ENCODE measurements around the gene ACAA1. TPM values are rescaled to one million over a fixed set of nuclear protein-coding genes. Genes with fewer than 3 reads are reported as not detected.
A peak's percentile ranks its signal among the peaks of the same experiment; 100 is the strongest.

The ACAA1 gene
- total and polyA plus RNA-seq, 2 of the 13 experiments (the other 11 are each of a cell fraction or from before 2014, with no cell fraction given), result 60.8 to 188 TPM

DNA sequence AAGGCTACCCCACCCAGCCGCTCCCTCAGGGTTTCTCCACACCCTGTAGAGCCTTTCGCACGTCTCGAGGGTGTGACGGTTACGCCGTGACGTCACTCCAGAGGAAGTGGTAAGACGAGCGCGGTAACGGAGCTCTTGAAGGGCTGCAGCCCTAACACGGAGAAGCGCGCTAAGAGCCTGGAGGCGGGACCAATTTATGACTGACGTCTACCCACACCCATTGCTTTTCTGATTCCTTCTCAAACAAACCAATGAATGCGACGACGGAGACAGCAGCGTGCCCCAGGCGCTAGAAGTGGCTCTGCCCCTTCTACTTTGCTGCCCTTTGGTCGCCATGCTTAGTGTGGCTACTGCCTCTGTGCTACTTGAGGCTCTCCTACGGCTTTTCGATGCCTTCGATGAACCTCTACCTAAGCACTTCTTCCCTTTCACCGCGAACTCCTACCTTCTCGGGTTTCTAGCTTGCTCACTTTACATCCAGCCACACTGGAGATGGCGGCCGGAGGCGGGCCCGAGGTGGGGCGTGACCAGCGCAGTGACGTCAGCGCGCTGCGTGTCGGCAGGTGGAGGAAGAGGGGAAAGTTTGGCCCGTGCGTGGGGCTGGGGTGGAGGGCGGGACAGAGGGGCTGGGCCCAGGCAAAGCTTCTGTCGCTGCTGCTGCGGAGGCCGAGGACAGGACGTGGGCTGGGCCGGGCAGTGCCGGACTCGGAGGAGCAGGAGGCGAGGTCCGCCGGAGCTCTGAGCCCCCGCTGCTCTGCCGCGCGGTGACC is 28.2 kb upstream of the ACAA1 start, which contains the start of gene OXSR1 (continued):
- TF ChIP-seq ZNF747 (CRISPR knock-in tag; IDR thresholded peaks at IDR 0.05; ENCODE audit: borderline replicate concordance), result 0 out of 2 replicates have a peak, but pooled peaks have one; percentile 60
- TF ChIP-seq ZNF446 (CRISPR knock-in tag; IDR thresholded peaks at IDR 0.05), result peak; percentile 32; the same call in 1 of the 2 replicates
- no peak for TF ChIP-seq MATR3 (CRISPR knock-in tag; IDR thresholded peaks at IDR 0.05)
- TF ChIP-seq, protein P1, sequence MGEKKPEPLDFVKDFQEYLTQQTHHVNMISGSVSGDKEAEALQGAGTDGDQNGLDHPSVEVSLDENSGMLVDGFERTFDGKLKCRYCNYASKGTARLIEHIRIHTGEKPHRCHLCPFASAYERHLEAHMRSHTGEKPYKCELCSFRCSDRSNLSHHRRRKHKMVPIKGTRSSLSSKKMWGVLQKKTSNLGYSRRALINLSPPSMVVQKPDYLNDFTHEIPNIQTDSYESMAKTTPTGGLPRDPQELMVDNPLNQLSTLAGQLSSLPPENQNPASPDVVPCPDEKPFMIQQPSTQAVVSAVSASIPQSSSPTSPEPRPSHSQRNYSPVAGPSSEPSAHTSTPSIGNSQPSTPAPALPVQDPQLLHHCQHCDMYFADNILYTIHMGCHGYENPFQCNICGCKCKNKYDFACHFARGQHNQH (CRISPR knock-in tag; IDR thresholded peaks at IDR 0.05), result peak; percentile 27; the same call in 1 of the 2 replicates
- TF ChIP-seq, protein P2, sequence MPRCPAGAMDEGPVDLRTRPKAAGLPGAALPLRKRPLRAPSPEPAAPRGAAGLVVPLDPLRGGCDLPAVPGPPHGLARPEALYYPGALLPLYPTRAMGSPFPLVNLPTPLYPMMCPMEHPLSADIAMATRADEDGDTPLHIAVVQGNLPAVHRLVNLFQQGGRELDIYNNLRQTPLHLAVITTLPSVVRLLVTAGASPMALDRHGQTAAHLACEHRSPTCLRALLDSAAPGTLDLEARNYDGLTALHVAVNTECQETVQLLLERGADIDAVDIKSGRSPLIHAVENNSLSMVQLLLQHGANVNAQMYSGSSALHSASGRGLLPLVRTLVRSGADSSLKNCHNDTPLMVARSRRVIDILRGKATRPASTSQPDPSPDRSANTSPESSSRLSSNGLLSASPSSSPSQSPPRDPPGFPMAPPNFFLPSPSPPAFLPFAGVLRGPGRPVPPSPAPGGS (CRISPR knock-in tag; IDR thresholded peaks at IDR 0.05), result 0 out of 2 replicates have a peak, but pooled peaks have one; percentile 15
- TF ChIP-seq ZNF589 (CRISPR knock-in tag; conservative IDR thresholded peaks at IDR 0.05), result no peak
- 0 out of 2 replicates have a peak, but pooled peaks have one; percentile 49 for TF ChIP-seq ZNF563 (CRISPR knock-in tag; IDR thresholded peaks at IDR 0.05)
- TF ChIP-seq, protein P3, sequence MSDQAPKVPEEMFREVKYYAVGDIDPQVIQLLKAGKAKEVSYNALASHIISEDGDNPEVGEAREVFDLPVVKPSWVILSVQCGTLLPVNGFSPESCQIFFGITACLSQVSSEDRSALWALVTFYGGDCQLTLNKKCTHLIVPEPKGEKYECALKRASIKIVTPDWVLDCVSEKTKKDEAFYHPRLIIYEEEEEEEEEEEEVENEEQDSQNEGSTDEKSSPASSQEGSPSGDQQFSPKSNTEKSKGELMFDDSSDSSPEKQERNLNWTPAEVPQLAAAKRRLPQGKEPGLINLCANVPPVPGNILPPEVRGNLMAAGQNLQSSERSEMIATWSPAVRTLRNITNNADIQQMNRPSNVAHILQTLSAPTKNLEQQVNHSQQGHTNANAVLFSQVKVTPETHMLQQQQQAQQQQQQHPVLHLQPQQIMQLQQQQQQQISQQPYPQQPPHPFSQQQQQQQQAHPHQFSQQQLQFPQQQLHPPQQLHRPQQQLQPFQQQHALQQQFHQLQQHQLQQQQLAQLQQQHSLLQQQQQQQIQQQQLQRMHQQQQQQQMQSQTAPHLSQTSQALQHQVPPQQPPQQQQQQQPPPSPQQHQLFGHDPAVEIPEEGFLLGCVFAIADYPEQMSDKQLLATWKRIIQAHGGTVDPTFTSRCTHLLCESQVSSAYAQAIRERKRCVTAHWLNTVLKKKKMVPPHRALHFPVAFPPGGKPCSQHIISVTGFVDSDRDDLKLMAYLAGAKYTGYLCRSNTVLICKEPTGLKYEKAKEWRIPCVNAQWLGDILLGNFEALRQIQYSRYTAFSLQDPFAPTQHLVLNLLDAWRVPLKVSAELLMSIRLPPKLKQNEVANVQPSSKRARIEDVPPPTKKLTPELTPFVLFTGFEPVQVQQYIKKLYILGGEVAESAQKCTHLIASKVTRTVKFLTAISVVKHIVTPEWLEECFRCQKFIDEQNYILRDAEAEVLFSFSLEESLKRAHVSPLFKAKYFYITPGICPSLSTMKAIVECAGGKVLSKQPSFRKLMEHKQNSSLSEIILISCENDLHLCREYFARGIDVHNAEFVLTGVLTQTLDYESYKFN (CRISPR knock-in tag; conservative IDR thresholded peaks at IDR 0.05), result peak; percentile 56
- TF ChIP-seq, protein P4, sequence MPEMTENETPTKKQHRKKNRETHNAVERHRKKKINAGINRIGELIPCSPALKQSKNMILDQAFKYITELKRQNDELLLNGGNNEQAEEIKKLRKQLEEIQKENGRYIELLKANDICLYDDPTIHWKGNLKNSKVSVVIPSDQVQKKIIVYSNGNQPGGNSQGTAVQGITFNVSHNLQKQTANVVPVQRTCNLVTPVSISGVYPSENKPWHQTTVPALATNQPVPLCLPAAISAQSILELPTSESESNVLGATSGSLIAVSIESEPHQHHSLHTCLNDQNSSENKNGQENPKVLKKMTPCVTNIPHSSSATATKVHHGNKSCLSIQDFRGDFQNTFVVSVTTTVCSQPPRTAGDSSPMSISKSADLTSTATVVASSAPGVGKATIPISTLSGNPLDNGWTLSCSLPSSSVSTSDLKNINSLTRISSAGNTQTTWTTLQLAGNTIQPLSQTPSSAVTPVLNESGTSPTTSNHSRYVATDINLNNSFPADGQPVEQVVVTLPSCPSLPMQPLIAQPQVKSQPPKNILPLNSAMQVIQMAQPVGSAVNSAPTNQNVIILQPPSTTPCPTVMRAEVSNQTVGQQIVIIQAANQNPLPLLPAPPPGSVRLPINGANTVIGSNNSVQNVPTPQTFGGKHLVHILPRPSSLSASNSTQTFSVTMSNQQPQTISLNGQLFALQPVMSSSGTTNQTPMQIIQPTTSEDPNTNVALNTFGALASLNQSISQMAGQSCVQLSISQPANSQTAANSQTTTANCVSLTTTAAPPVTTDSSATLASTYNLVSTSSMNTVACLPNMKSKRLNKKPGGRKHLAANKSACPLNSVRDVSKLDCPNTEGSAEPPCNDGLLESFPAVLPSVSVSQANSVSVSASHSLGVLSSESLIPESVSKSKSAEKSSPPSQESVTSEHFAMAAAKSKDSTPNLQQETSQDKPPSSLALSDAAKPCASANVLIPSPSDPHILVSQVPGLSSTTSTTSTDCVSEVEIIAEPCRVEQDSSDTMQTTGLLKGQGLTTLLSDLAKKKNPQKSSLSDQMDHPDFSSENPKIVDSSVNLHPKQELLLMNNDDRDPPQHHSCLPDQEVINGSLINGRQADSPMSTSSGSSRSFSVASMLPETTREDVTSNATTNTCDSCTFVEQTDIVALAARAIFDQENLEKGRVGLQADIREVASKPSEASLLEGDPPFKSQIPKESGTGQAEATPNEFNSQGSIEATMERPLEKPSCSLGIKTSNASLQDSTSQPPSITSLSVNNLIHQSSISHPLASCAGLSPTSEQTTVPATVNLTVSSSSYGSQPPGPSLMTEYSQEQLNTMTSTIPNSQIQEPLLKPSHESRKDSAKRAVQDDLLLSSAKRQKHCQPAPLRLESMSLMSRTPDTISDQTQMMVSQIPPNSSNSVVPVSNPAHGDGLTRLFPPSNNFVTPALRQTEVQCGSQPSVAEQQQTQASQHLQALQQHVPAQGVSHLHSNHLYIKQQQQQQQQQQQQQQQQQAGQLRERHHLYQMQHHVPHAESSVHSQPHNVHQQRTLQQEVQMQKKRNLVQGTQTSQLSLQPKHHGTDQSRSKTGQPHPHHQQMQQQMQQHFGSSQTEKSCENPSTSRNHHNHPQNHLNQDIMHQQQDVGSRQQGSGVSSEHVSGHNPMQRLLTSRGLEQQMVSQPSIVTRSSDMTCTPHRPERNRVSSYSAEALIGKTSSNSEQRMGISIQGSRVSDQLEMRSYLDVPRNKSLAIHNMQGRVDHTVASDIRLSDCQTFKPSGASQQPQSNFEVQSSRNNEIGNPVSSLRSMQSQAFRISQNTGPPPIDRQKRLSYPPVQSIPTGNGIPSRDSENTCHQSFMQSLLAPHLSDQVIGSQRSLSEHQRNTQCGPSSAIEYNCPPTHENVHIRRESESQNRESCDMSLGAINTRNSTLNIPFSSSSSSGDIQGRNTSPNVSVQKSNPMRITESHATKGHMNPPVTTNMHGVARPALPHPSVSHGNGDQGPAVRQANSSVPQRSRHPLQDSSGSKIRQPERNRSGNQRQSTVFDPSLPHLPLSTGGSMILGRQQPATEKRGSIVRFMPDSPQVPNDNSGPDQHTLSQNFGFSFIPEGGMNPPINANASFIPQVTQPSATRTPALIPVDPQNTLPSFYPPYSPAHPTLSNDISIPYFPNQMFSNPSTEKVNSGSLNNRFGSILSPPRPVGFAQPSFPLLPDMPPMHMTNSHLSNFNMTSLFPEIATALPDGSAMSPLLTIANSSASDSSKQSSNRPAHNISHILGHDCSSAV (CRISPR knock-in tag; IDR thresholded peaks at IDR 0.05; ENCODE audit: borderline replicate concordance), result no peak
- TF ChIP-seq SALL1 (CRISPR knock-in tag; IDR thresholded peaks at IDR 0.05), result peak; percentile 78
- TF ChIP-seq ATF1 (CRISPR knock-in tag; IDR thresholded peaks at IDR 0.05), result peak; percentile 98
- no peak; the same call in 1 of the 2 replicates for TF ChIP-seq ZNF33B (CRISPR knock-in tag; IDR thresholded peaks at IDR 0.05)
- TF ChIP-seq ZFX (CRISPR knock-in tag; IDR thresholded peaks at IDR 0.05; ENCODE audit: low read depth), result peak; percentile 88
- peak; percentile 80; the same call in 1 of the 2 replicates for TF ChIP-seq ZSCAN21 (CRISPR knock-in tag; IDR thresholded peaks at IDR 0.05; ENCODE audit: borderline replicate concordance)
